ENCODE results near the gene PCDHA10.
"Not testable (repeated sequence)": the region's sequence is repeated elsewhere in the genome, so short reads cannot be mapped to it uniquely, and the experiment has no call there.

The PCDHA10 gene

DNA sequence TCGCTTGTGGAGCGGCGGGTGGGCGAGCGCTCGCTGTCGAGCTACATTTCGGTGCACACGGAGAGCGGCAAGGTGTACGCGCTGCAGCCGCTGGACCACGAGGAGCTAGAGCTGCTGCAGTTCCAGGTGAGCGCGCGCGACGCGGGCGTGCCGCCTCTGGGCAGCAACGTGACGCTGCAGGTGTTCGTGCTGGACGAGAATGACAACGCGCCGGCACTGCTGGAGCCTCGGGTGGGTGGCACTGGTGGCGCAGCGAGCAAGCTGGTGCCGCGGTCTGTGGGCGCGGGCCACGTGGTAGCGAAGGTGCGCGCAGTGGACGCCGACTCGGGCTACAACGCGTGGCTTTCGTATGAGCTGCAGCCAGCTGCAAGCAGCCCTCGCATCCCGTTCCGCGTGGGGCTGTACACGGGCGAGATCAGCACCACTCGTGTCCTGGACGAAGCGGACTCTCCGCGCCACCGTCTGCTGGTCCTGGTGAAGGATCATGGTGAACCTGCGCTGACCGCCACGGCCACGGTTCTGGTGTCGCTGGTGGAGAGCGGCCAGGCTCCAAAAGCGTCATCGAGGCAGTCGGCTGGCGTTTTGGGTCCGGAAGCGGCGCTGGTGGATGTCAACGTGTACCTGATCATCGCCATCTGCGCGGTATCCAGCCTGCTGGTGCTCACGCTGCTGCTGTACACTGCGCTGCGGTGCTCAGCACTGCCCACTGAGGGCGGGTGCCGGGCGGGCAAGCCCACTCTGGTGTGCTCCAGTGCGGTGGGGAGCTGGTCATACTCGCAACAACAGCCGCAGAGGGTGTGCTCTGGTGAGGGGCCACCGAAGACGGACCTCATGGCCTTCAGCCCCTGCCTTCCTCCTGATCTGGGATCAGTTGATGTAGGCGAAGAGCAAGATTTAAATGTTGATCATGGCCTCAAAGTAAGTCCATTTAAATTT, 12.6 kb upstream of the PCDHA10 start:
- no peak for DNase-seq (ENCODE audit: low read depth in 2 of 2)

DNA sequence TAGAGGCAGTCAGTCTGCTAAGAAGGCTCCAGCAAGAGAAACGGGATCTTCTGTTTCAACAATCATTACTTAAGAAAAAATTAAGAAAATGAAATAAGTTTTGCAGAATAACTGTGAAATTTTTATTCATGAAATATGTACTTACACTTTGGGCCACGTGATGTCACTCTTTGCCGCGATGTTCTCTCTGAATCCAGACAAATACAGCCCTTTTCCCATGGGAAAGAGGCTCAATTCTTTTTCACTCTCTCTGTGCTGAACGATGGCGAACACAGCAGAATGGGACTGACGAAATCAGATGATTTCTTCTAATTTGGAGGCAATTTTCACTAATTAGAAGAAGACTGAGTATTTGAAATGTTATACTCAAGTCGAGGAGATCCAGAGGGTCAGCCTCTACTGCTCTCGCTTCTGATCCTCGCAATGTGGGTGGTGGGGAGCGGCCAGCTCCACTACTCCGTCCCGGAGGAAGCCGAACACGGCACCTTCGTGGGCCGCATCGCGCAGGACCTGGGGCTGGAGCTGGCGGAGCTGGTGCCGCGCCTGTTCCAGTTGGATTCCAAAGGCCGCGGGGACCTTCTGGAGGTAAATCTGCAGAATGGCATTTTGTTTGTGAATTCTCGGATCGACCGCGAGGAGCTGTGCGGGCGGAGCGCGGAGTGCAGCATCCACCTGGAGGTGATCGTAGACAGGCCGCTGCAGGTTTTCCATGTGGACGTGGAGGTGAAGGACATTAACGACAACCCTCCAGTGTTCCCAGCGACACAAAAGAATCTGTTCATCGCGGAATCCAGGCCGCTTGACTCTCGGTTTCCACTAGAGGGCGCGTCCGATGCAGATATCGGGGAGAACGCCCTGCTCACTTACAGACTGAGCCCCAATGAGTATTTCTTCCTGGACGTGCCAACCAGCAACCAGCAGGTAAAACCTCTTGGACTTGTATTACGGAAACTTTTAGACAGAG, 7.3 kb upstream of the PCDHA10 start, which contains the start of gene PCDHA9:
Gene PCDHA9, plus strand, starts transcription at position 244 of the 964 bp plus-strand sequence. Its CDS starts 114 bp downstream, at position 358.
- DNase-seq (ENCODE audit: low read depth in 2 of 2): not testable (repeated sequence)

DNA sequence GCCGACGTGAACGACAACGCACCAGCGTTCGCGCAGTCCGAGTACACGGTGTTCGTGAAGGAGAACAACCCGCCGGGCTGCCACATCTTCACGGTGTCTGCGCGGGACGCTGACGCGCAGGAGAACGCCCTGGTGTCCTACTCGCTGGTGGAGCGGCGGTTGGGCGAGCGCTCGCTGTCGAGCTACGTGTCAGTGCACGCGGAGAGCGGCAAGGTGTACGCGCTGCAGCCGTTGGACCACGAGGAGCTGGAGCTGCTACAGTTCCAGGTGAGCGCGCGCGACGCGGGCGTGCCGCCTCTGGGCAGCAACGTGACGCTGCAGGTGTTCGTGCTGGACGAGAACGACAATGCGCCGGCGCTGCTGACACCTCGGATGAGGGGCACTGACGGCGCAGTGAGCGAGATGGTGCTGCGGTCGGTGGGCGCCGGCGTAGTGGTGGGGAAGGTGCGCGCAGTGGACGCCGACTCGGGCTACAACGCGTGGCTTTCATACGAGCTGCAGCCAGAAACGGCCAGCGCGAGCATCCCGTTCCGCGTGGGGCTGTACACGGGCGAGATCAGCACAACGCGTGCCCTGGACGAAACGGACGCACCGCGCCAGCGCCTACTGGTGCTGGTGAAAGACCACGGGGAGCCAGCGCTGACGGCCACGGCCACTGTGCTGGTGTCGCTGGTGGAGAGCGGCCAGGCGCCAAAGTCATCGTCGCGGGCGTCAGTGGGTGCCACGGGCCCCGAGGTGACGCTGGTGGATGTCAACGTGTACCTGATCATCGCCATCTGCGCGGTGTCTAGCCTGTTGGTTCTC, 5.7 kb upstream of the PCDHA10 start:
- not testable (repeated sequence) for DNase-seq (ENCODE audit: low read depth in 2 of 2)

- DNase-seq (ENCODE audit: low read depth in 2 of 2): no peak
These were observed 1.7 kb downstream of the PCDHA10 start for GRCh38 chr5:140857177-140857986.

DNA sequence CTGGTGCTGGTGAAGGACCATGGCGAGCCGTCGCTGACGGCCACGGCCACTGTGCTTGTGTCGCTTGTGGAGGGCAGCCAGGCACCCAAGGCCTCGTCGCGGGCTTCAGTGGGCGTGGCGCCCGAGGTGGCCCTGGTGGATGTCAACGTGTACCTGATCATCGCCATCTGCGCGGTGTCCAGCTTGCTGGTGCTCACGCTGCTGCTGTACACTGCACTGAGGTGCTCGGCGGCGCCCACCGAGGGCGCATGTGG, 2.2 kb downstream of the PCDHA10 start:
- DNase-seq (ENCODE audit: low read depth in 2 of 2): no peak

DNA sequence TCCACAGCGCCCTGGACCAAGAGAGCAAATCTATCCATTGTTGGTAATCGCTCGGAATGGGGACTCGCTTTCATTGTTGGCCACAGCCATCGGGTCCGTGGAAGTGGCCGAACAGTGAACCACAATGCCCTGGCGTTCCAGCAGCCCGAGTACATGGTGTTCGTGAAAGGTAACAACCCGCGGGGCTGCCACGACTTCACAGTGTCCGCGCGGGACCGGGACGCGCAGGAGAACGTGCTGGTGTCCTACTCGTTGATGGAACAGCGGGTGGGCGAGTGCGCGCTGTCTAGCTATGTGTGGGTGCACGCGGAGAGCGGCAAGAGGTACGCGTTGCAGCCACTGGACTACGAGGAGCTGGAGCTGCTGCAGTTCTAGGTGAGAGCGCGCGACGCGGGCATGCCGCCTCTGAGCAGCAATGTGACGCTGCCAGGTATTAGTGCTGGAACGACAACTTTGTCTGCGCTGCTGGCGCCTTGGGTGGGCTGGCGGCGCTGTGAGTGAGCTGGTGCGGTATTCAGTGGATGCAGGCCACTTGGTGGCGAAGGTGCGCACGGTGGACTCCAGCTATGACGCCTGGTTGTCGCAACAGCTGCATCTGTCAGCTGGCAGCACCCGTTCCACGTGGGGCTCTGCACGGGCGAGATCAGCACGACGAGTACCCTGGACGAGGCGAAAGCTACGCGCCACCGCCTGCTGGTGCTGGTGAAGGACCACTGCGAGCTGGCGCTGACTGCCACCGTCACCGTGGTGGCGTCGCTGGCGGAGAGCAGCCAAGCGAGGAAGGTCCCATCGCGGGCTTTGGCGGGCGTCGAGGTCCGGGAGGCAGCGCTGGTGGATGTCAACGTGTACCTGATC, 7.0 kb downstream of the PCDHA10 start:
- DNase-seq (ENCODE audit: low read depth in 2 of 2): no peak

GRCh38 chr5:140868721-140869554, 13.2 kb downstream of the PCDHA10 start, which contains the start of gene PCDHA11:
TSS of gene PCDHA11 (plus strand) at chr5:140868957. CDS start at chr5:140869104, 147 bp downstream.
- no peak for DNase-seq (ENCODE audit: low read depth in 2 of 2)

GRCh38 chr5:140869555-140869886, 13.8 kb downstream of the PCDHA10 start:
- no peak for DNase-seq (ENCODE audit: low read depth in 2 of 2)

- no peak for DNase-seq (ENCODE audit: low read depth in 2 of 2)
These were observed 14.8 kb downstream of the PCDHA10 start for GRCh38 chr5:140870221-140871201.

DNA sequence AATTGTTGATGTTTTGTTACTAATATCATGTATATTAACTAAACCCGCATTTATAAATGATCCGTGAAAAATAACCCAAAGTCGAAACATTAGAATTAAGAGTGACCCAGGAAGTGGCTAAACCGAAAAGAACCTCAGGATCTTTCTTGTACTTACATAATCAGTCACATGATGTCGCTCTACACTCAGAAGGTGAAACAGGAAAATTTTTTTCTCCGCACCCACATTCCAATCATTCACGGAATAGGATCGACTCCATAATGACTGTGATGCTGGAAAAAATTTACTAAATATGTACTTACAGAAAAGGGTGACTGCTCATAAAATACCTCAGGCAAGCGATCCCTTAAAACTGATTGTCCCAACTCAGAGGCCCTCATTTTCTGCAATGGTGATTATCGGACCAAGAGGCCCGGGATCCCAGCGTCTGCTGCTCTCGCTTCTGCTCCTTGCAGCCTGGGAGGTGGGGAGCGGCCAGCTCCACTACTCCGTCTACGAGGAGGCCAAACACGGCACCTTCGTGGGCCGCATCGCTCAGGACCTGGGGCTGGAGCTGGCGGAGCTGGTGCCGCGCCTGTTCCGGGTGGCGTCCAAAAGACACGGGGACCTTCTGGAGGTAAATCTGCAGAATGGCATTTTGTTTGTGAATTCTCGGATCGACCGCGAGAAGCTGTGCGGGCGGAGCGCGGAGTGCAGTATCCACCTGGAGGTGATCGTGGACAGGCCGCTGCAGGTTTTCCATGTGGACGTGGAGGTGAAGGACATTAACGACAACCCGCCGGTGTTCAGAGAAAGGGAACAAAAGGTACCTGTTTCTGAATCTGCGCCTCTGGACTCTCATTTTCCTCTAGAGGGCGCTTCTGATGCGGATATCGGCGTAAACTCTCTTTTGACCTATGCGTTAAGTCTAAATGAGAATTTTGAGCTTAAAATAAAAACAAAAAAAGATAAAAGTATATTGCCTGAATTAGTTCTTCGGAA, 19.7 kb downstream of the PCDHA10 start, which contains the start of gene PCDHA12:
Gene PCDHA12, plus strand, starts transcription at position 224 of the 981 bp plus-strand sequence. Its CDS starts 165 bp downstream, at position 389.
- no peak for DNase-seq (ENCODE audit: low read depth in 2 of 2)

- DNase-seq (ENCODE audit: low read depth in 2 of 2): not testable (repeated sequence)
These were observed 21.0 kb downstream of the PCDHA10 start for GRCh38 chr5:140876541-140877261.

GRCh38 chr5:140877262-140877581, 21.5 kb downstream of the PCDHA10 start:
- DNase-seq (ENCODE audit: low read depth in 2 of 2): no peak

- DNase-seq (ENCODE audit: low read depth in 2 of 2): no peak
These were observed 26.3 kb downstream of the PCDHA10 start, which contains the start of gene PCDHA13 for GRCh38 chr5:140881889-140882590. TSS of gene PCDHA13 (plus strand) at chr5:140882124. CDS start at chr5:140882269, 145 bp downstream.

GRCh38 chr5:140882591-140882899, 26.8 kb downstream of the PCDHA10 start:
- no peak for DNase-seq (ENCODE audit: low read depth in 2 of 2)

DNA sequence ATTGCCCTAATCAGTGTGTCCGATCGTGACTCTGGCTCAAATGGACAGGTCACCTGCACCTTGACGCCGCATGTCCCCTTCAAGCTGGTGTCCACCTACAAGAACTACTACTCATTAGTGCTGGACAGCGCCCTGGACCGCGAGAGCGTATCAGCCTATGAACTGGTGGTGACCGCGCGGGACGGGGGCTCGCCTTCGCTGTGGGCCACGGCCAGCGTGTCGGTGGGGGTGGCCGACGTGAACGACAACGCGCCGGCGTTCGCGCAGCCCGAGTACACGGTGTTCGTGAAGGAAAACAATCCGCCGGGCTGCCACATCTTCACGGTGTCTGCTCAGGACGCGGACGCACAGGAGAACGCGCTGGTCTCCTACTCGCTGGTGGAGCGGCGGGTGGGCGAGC, 27.7 kb downstream of the PCDHA10 start:
- DNase-seq (ENCODE audit: low read depth in 2 of 2): no peak
